Mammary epithelial cell (primary cell): ENCODE measurements around the gene CHL1.

Source experiments
- CTCF ChIP-seq, 2 donors: IDR thresholded peaks in 1 of 2; conservative IDR thresholded peaks in 1 of 2; 2 replicates each; pipeline ENCODE4 v1.5.1; 2011 to 2012; ENCODE audit warnings: inconsistent platforms in 2 of 2, low read length in 2 of 2, mild to moderate bottlenecking in 2 of 2, control low read depth in 1 of 2, low read depth in 1 of 2; ENCODE audit not compliant: insufficient read depth in 1 of 2; ENCODE audit errors: extremely low read depth in 1 of 2
- EZH2 ChIP-seq: IDR thresholded peaks from 2 replicates; pipeline ENCODE4 v1.6.1; 2012; ENCODE audit warnings: low read length, inconsistent platforms, borderline replicate concordance

- TF ChIP-seq CTCF (conservative IDR thresholded peaks at IDR 0.05 in 1 of 2, IDR thresholded peaks at IDR 0.05 in 1 of 2; ENCODE audit: extremely low read depth in 1 of 2, insufficient read depth in 1 of 2, low read depth in 1 of 2, low read length in 2 of 2) = no peak
- TF ChIP-seq EZH2 = no peak
Observed at GRCh38 chr3:294581-294980, 98.0 kb downstream of the CHL1 start.
